22Rv1 (cell line): ENCODE measurements around the gene LIMCH1.

Experiments
- H3K27ac ChIP-seq: fragments of 450-650 bp; 2 replicates; pipeline ENCODE4 v1.5.1; 2017
- CTCF ChIP-seq: fragments of 450-650 bp; IDR thresholded peaks from 2 replicates; pipeline ENCODE4 v1.5.1; 2017; ENCODE audit warnings: mild to moderate bottlenecking
- ZFX ChIP-seq: fragments of 450-650 bp; IDR thresholded peaks from 2 replicates; pipeline ENCODE4 v1.6.1; 2017; ENCODE audit warnings: antibody characterized with exemption, borderline replicate concordance

Gene LIMCH1

GRCh38 chr4:41530741-41531140 is 7.2 kb upstream of the LIMCH1 start:
- no peak for TF ChIP-seq CTCF
- TF ChIP-seq ZFX = no peak

GRCh38 chr4:41532336-41532735 is 5.6 kb upstream of the LIMCH1 start:
- no peak overlapping the region for H3K27ac ChIP-seq
- TF ChIP-seq ZFX (no peak), CTCF (no peak)

More at GRCh38 chr4:41530741-41531140, 7.2 kb upstream of the LIMCH1 start:
- no peak overlapping the region for H3K27ac ChIP-seq

- no peak overlapping the region for H3K27ac ChIP-seq
- TF ChIP-seq CTCF = no peak
- no peak for TF ChIP-seq ZFX
Measured at GRCh38 chr4:41532882-41533281, 5.1 kb upstream of the LIMCH1 start.

GRCh38 chr4:41533680-41534079 is 4.3 kb upstream of the LIMCH1 start:
- no peak overlapping the region for H3K27ac ChIP-seq
- TF ChIP-seq CTCF (no peak), ZFX (no peak)

- H3K27ac ChIP-seq = no peak overlapping the region
- no peak for TF ChIP-seq CTCF
- no peak for TF ChIP-seq ZFX
Measured at GRCh38 chr4:41534404-41534803, 3.6 kb upstream of the LIMCH1 start.

- no peak for TF ChIP-seq CTCF
- TF ChIP-seq ZFX = no peak
- no peak overlapping the region for H3K27ac ChIP-seq
Measured at GRCh38 chr4:41535911-41536371, 2.0 kb upstream of the LIMCH1 start.

- no peak overlapping the region for H3K27ac ChIP-seq
- TF ChIP-seq CTCF = no peak
- TF ChIP-seq ZFX = no peak
Measured at GRCh38 chr4:41537292-41537890, 566 bp upstream of the LIMCH1 start.
